HCT116 (cell line): ENCODE results near the gene ZBTB21. TPM values are rescaled to one million over a fixed set of nuclear protein-coding genes. Genes with fewer than 3 reads are reported as not detected.

Source experiments
- ATAC-seq: fragments of 200-7000 bp; cut with Tn5 transposase; 2 replicates; pipeline ENCODE4 v1.9.1; 2020; ENCODE audit warnings: mild to moderate bottlenecking, moderate library complexity
- BruUV-seq: library from RNA; stranded (reverse); fragments of 400-500 nt; replicated peaks from 2 replicates; lab custom pipeline; 2021; lab: Mats Ljungman, UMichigan
- CTCF ChIA-PET: fragments of 300-600 bp; sonication (Branson Sonifier 250); formaldehyde crosslinking; loops from one replicate; lab custom pipeline; 2021; ENCODE audit warnings: antibody characterized with exemption; lab: Charles Lee
- POLR2A ChIA-PET: fragments of 300-600, 350-600 bp; sonication (Branson Sonifier 250); formaldehyde crosslinking; loops from one replicate; lab custom pipeline; 2021; ENCODE audit warnings: antibody characterized with exemption; lab: Charles Lee
- RAD21 ChIA-PET, 2 experiments: fragments of 300-600 bp; sonication (Branson Sonifier 250); formaldehyde crosslinking; loops; one replicate each; lab custom pipeline; 2023; ENCODE audit warnings: low total read pairs in 2 of 2; ENCODE audit not compliant: uncharacterized antibody in 2 of 2, unreplicated experiment in 2 of 2, low non-redundant PET in 1 of 2; lab: Charles Lee
- DNase-seq: peaks from one replicate; pipeline ENCODE4 v3.0.0-alpha.2; 2010; ENCODE audit warnings: low read depth, low spot score
- H2AFZ ChIP-seq: fragments of 200-600 bp; shearing (Covaris generic), sonication (generic); 2 replicates; pipeline ENCODE4 v1.6.1; 2017; ENCODE audit warnings: low read depth, mixed run types, mixed read lengths, antibody characterized with exemption, low read length; ENCODE audit not compliant: poor library complexity, severe bottlenecking
- H3K27ac ChIP-seq: 2 replicates; pipeline ENCODE4 v1.5.1; 2012; ENCODE audit warnings: low read depth, low read length
- H3K27me3 ChIP-seq: fragments of 200-600 bp; sonication (generic); 2 replicates; pipeline ENCODE4 v1.6.1; 2016; ENCODE audit warnings: mixed run types, low read length, mixed read lengths; ENCODE audit not compliant: insufficient read depth
- H3K36me3 ChIP-seq, 2 experiments: fragments of 200-500 bp in 1 of 2; fragments of 200-600 bp in 1 of 2; sonication (Bioruptor generic) in 1 of 2; sonication (generic) in 1 of 2; 2 replicates each; pipeline versions ENCODE4 v1.5.1 to v1.6.1; 2014 to 2016; ENCODE audit warnings: low read length in 2 of 2, inconsistent platforms in 1 of 2, mixed read lengths in 1 of 2, mixed run types in 1 of 2; ENCODE audit not compliant: insufficient read depth in 2 of 2, control insufficient read depth in 1 of 2
- H3K4me1 ChIP-seq, 2 experiments: fragments of 200-600 bp in 1 of 2; sonication (generic) in 1 of 2; 2 replicates each; pipeline versions ENCODE4 v1.5.1 to v1.6.1; 2012 to 2017; ENCODE audit warnings: low read length in 2 of 2, inconsistent platforms in 1 of 2, mild to moderate bottlenecking in 1 of 2, mixed read lengths in 1 of 2, mixed run types in 1 of 2, moderate library complexity in 1 of 2; ENCODE audit not compliant: insufficient read depth in 2 of 2, control insufficient read depth in 1 of 2
- H3K4me2 ChIP-seq: fragments of 200-600 bp; sonication (generic); 2 replicates; pipeline ENCODE4 v1.6.1; 2017; ENCODE audit warnings: mixed run types, low read length, mixed read lengths
- H3K4me3 ChIP-seq, 2 experiments: fragments of 200-600 bp in 1 of 2; sonication (generic) in 1 of 2; replicated peaks in 1 of 2; 2 replicates each; pipeline ENCODE4 v1.5.1; 2011 to 2016; ENCODE audit warnings: low read length in 2 of 2, control low read depth in 1 of 2, low read depth in 1 of 2, mild to moderate bottlenecking in 1 of 2, mixed read lengths in 1 of 2, mixed run types in 1 of 2
- H3K79me2 ChIP-seq: fragments of 200-600 bp; sonication (generic); 2 replicates; pipeline ENCODE4 v1.6.1; 2017; ENCODE audit warnings: mild to moderate bottlenecking, mixed run types, low read length, moderate library complexity, mixed read lengths; ENCODE audit not compliant: insufficient read depth
- H3K9ac ChIP-seq: fragments of 200-600 bp; sonication (generic); 2 replicates; pipeline ENCODE4 v1.6.1; 2016; ENCODE audit warnings: low read length, mixed read lengths
- H3K9me2 ChIP-seq: fragments of 200-600 bp; sonication (generic), shearing (Covaris generic); 2 replicates; pipeline ENCODE4 v1.6.1; 2017; ENCODE audit warnings: mixed run types, mild to moderate bottlenecking, moderate library complexity; ENCODE audit not compliant: insufficient read depth
- H3K9me3 ChIP-seq, 2 experiments: fragments of 200-500 bp in 1 of 2; fragments of 200-600 bp in 1 of 2; sonication (Bioruptor generic) in 1 of 2; sonication (generic) in 1 of 2; 2 replicates each; pipeline ENCODE4 v1.6.1; 2014 to 2017; ENCODE audit warnings: low read length in 2 of 2, mixed read lengths in 2 of 2, inconsistent platforms in 1 of 2, low read depth in 1 of 2, mild to moderate bottlenecking in 1 of 2, mixed run types in 1 of 2, moderate library complexity in 1 of 2; ENCODE audit not compliant: control insufficient read depth in 1 of 2, insufficient read depth in 1 of 2
- H4K20me1 ChIP-seq: fragments of 200-600 bp; sonication (generic), shearing (Covaris generic); 2 replicates; pipeline ENCODE4 v1.6.1; 2017; ENCODE audit warnings: mixed run types, mild to moderate bottlenecking, moderate library complexity; ENCODE audit not compliant: insufficient read depth
- CTCF ChIP-seq, 3 experiments: fragments of 200-600 bp in 1 of 3; sonication (generic) in 1 of 3; IDR thresholded peaks in 2 of 3; conservative IDR thresholded peaks in 1 of 3; 2 replicates each; pipeline ENCODE4 v1.5.1; 2012 to 2017; ENCODE audit warnings: low read depth in 2 of 3, low read length in 2 of 3, antibody characterized with exemption in 1 of 3, borderline replicate concordance in 1 of 3, control low read depth in 1 of 3, mild to moderate bottlenecking in 1 of 3, mixed read lengths in 1 of 3, mixed run types in 1 of 3, moderate library complexity in 1 of 3; ENCODE audit not compliant: insufficient read depth in 1 of 3
- EGR1 ChIP-seq: IDR thresholded peaks from 2 replicates; pipeline ENCODE4 v1.6.1; 2012; ENCODE audit warnings: low read depth
- ELF1 ChIP-seq: IDR thresholded peaks from 2 replicates; pipeline ENCODE4 v1.6.1; 2012; ENCODE audit warnings: low read depth, borderline replicate concordance
- EZH2 ChIP-seq: fragments of 200-600 bp; sonication (generic); IDR thresholded peaks from 2 replicates; pipeline ENCODE4 v1.6.1; 2017; ENCODE audit warnings: antibody characterized with exemption, mixed run types
- EZH2phosphoT487 ChIP-seq: fragments of 200-600 bp; IDR thresholded peaks from 2 replicates; pipeline ENCODE4 v1.6.1; 2018; ENCODE audit warnings: antibody characterized with exemption, borderline replicate concordance
- FOSL1 ChIP-seq: IDR thresholded peaks from 2 replicates; pipeline ENCODE4 v1.6.1; 2012; ENCODE audit warnings: low read depth
- POLR2A ChIP-seq: IDR thresholded peaks from 2 replicates; pipeline ENCODE4 v1.7.0; 2011; ENCODE audit warnings: borderline replicate concordance; ENCODE audit not compliant: insufficient read depth, insufficient read length; ENCODE audit errors: extremely low read depth
- SIN3A ChIP-seq: IDR thresholded peaks from 2 replicates; pipeline ENCODE4 v1.6.1; 2012; ENCODE audit warnings: low read depth
- SRF ChIP-seq: IDR thresholded peaks from 2 replicates; pipeline ENCODE4 v1.6.1; 2012; ENCODE audit warnings: low read depth
- TCF7L2 ChIP-seq: IDR thresholded peaks from 2 replicates; pipeline ENCODE4 v1.7.0; 2011; ENCODE audit warnings: borderline replicate concordance, inconsistent platforms; ENCODE audit not compliant: insufficient read depth, insufficient read length; ENCODE audit errors: extremely low read depth
- YY1 ChIP-seq: IDR thresholded peaks from 2 replicates; pipeline ENCODE4 v1.6.1; 2011; ENCODE audit warnings: low read length, low read depth, moderate library complexity, mild to moderate bottlenecking; ENCODE audit not compliant: insufficient replicate concordance; ENCODE audit errors: extremely low read depth
- intact Hi-C: fragments of 100-400 bp; cut with micrococcal nuclease; formaldehyde crosslinking; loops from 2 replicates; pipeline ENCODE4 v1.10.0; 2022
- total RNA-seq: library from RNA; stranded (reverse); gene quantifications from one replicate; pipeline ENCODE4 v1.2.1, GENCODE V29; 2021; ENCODE audit not compliant: unreplicated experiment
- TF ChIP-seq, protein P1 (sequence below): IDR thresholded peaks from 2 replicates; pipeline ENCODE4 v1.6.1; 2012
- TF ChIP-seq, protein P2 (sequence below): IDR thresholded peaks from 2 replicates; pipeline ENCODE4 v1.6.1; 2011; ENCODE audit warnings: mild to moderate bottlenecking, low read length, moderate library complexity; ENCODE audit not compliant: insufficient replicate concordance; ENCODE audit errors: extremely low read depth

Gene ZBTB21
- total RNA-seq, 1 experiment from 2014 or later, result 28.7 TPM

DNA sequence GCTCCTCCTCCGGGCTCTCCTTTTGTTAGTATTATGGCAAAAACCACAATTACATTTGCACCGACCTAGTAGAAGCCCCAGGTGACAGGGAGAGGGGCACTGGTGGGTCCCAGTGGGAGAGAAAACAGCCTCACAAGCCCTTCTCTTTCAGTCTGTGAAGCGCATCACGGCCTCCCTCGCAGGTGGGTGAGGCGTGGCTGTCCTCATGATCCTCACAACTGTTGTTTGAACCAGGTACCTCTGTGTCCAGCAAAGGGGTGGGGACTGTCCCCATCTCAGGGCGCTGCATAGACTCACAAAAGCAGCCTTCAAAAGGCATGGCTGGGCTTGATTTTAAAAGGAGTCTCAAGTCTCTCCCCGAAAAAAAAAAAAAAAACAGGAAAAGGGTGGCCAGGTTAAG lies 48.4 kb downstream of the ZBTB21 start:
- Histone ChIP-seq H3K4me1 (peaks cover 18 to 27% of the 10 kb centered on the region in 2 experiments), H3K9ac (no peak overlapping the region), H3K4me3 (no peak overlapping the region), H3K36me3 (no peaks in the 10 kb centered on the region), H3K9me3 (no peaks in the 10 kb centered on the region), H3K79me2 (no peaks in the 10 kb centered on the region), H2AFZ (no peak overlapping the region), H3K27ac (no peak overlapping the region), H3K4me2 (no peak overlapping the region), H3K9me2 (no peaks in the 10 kb centered on the region), H3K27me3 (no peaks in the 10 kb centered on the region), H4K20me1 (no peaks in the 10 kb centered on the region)
- TF ChIP-seq SRF (no peak), FOSL1 (no peak)
- TF ChIP-seq, protein P1, sequence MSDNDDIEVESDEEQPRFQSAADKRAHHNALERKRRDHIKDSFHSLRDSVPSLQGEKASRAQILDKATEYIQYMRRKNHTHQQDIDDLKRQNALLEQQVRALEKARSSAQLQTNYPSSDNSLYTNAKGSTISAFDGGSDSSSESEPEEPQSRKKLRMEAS, result no peak
- intact Hi-C loops, result no loop called here
- RAD21 ChIA-PET, result no interaction called here
- ATAC-seq (no peak), DNase-seq (no peak)
- CTCF ChIA-PET, result no interaction called here
- POLR2A ChIA-PET, result no interaction called here
- no TSS peak for BruUV-seq

- TF ChIP-seq, protein P2, sequence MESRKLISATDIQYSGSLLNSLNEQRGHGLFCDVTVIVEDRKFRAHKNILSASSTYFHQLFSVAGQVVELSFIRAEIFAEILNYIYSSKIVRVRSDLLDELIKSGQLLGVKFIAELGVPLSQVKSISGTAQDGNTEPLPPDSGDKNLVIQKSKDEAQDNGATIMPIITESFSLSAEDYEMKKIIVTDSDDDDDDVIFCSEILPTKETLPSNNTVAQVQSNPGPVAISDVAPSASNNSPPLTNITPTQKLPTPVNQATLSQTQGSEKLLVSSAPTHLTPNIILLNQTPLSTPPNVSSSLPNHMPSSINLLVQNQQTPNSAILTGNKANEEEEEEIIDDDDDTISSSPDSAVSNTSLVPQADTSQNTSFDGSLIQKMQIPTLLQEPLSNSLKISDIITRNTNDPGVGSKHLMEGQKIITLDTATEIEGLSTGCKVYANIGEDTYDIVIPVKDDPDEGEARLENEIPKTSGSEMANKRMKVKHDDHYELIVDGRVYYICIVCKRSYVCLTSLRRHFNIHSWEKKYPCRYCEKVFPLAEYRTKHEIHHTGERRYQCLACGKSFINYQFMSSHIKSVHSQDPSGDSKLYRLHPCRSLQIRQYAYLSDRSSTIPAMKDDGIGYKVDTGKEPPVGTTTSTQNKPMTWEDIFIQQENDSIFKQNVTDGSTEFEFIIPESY, result no peak
- TF ChIP-seq, protein P1, result no peak
- TF ChIP-seq EGR1 (no peak), SIN3A (no peak), POLR2A (no peak), ELF1 (no peak), EZH2phosphoT487 (no peak), YY1 (no peak), TCF7L2 (no peak), EZH2 (no peak), CTCF (IDR thresholded peaks at IDR 0.05 in 2 of 3, conservative IDR thresholded peaks at IDR 0.05 in 1 of 3; ENCODE audit: borderline replicate concordance in 1 of 3, insufficient read depth in 1 of 3, low read depth in 2 of 3, low read length in 2 of 3) (no peak)
- Histone ChIP-seq H3K79me2 (no peaks in the 10 kb centered on the region), H3K4me3 (no peak overlapping the region), H2AFZ (no peak overlapping the region), H3K36me3 (no peaks in the 10 kb centered on the region), H3K4me1 (peaks cover 19 to 30% of the 10 kb centered on the region in 2 experiments), H3K9me3 (no peaks in the 10 kb centered on the region), H3K9ac (no peak overlapping the region), H3K27me3 (no peaks in the 10 kb centered on the region), H3K27ac (no peak overlapping the region), H3K4me2 (no peak overlapping the region), H3K9me2 (no peaks in the 10 kb centered on the region), H4K20me1 (no peaks in the 10 kb centered on the region)
- ATAC-seq (no peak), DNase-seq (no peak)
- ChIA-PET CTCF (no interaction called here), RAD21 (no interaction called here), POLR2A (no interaction called here)
- no TSS peak for BruUV-seq
- intact Hi-C loops, result no loop called here
Observed at GRCh38 chr21:41961282-41961701, 48.9 kb downstream of the ZBTB21 start.
